K562 (cell line): ENCODE data around the gene KIT. TPM values are rescaled to one million over a fixed set of nuclear protein-coding genes. Genes with fewer than 3 reads are reported as not detected.

Experiments used
- ATAC-seq: fragments of 200-7000 bp; cut with Tn5 transposase; 3 replicates; pipeline ENCODE4 v1.9.1; 2020; ENCODE audit warnings: moderate library complexity
- BruUV-seq: library from RNA; stranded (reverse); fragments of 400-500 nt; replicated peaks from 2 replicates; lab custom pipeline; 2021; lab: Mats Ljungman, UMichigan
- CTCF ChIA-PET: fragments of 300-600 bp; formaldehyde crosslinking; extraction: SDS; loops from one replicate; lab custom pipeline; 2021; ENCODE audit warnings: low intra/inter-chr PET ratio; lab: Yijun Ruan, JAX
- POLR2A ChIA-PET: fragments of 300-600, 350-650 bp; sonication (Branson Sonifier 250); formaldehyde crosslinking; extraction: SDS; loops from one replicate; lab custom pipeline; 2021; ENCODE audit warnings: antibody characterized with exemption, inconsistent platforms; lab: Yijun Ruan, JAX
- DNase-seq, 4 experiments: peaks; one replicate each; pipeline versions ENCODE4 v3.0.0 to v3.0.0-alpha.2; 2011 to 2018; ENCODE audit warnings: low spot score in 3 of 4, mixed read lengths in 3 of 4; ENCODE audit errors: extremely low read depth in 1 of 4
- FAIRE-seq: peaks from 2 replicates; lab custom pipeline; 2011; peaks lifted over from hg19 to GRCh38; lab: Jason Lieb, UNC
- H2AFZ ChIP-seq: 2 replicates; pipeline ENCODE4 v1.6.0; 2011; ENCODE audit warnings: low read depth, low read length, control low read depth, inconsistent platforms
- H3K27ac ChIP-seq: fragments of 200-600 bp; 3 replicates; pipeline ENCODE4 v1.8.0; 2011; ENCODE audit warnings: low read depth, mild to moderate bottlenecking, control low read depth, inconsistent platforms, low read length, moderate library complexity, mixed read lengths; ENCODE audit errors: extremely low read depth
- H3K27me3 ChIP-seq, 2 experiments: fragments of 300-600 bp in 1 of 2; 2 replicates in 1 of 2; 3 replicates in 1 of 2; pipeline versions ENCODE4 v1.6.0 to v1.8.0; 2011; ENCODE audit warnings: inconsistent platforms in 2 of 2, low read length in 2 of 2, mild to moderate bottlenecking in 1 of 2, mixed read lengths in 1 of 2, moderate library complexity in 1 of 2; ENCODE audit not compliant: control insufficient read depth in 2 of 2, insufficient read depth in 2 of 2
- H3K36me3 ChIP-seq: fragments of 300-600 bp; 3 replicates; pipeline ENCODE4 v1.8.0; 2011; ENCODE audit warnings: mild to moderate bottlenecking, low read length, inconsistent platforms; ENCODE audit not compliant: control insufficient read depth, insufficient read depth
- H3K4me1 ChIP-seq, 2 experiments: fragments of 200-600 bp in 1 of 2; replicated peaks in 1 of 2; 2 replicates in 1 of 2; 3 replicates in 1 of 2; pipeline versions ENCODE4 v1.5.1 to v1.8.0; 2011; ENCODE audit warnings: inconsistent platforms in 2 of 2, low read length in 2 of 2, mild to moderate bottlenecking in 1 of 2, mixed read lengths in 1 of 2, moderate library complexity in 1 of 2; ENCODE audit not compliant: control insufficient read depth in 2 of 2, insufficient read depth in 2 of 2
- H3K4me2 ChIP-seq: 2 replicates; pipeline ENCODE4 v1.6.1; 2011; ENCODE audit warnings: low read length, control low read depth, inconsistent platforms, mixed read lengths; ENCODE audit not compliant: insufficient read depth
- H3K4me3 ChIP-seq: fragments of 200-600 bp; sonication (generic), shearing (Covaris generic); 2 replicates; pipeline ENCODE4 v1.5.1; 2016; ENCODE audit warnings: control low read depth, inconsistent platforms
- H3K79me2 ChIP-seq: fragments of 200-600 bp; 3 replicates; pipeline ENCODE4 v1.8.0; 2011; ENCODE audit warnings: low read length, inconsistent platforms; ENCODE audit not compliant: control insufficient read depth, insufficient read depth
- H3K9ac ChIP-seq, 2 experiments: 2 replicates each; pipeline versions ENCODE4 v1.6.0 to v1.6.1; 2011; ENCODE audit warnings: low read depth in 2 of 2, low read length in 2 of 2, control low read depth in 1 of 2, inconsistent platforms in 1 of 2, mild to moderate bottlenecking in 1 of 2, mixed read lengths in 1 of 2; ENCODE audit not compliant: insufficient read depth in 1 of 2
- H3K9me1 ChIP-seq: one replicate; pipeline ENCODE4 v1.6.0; 2011; ENCODE audit warnings: inconsistent platforms, mild to moderate bottlenecking, low read length, moderate library complexity; ENCODE audit not compliant: control insufficient read depth, insufficient read depth
- H3K9me3 ChIP-seq: replicated peaks from 2 replicates; pipeline ENCODE4 v1.5.1; 2011; ENCODE audit warnings: low read depth, low read length, inconsistent platforms; ENCODE audit not compliant: control insufficient read depth, insufficient read depth
- H4K20me1 ChIP-seq: replicated peaks from 2 replicates; pipeline ENCODE4 v1.6.1; 2011; ENCODE audit warnings: low read length, inconsistent platforms, mixed read lengths; ENCODE audit not compliant: control insufficient read depth, insufficient read depth
- CBX8 ChIP-seq: fragments of 200-600 bp; sonication (generic); IDR thresholded peaks from 2 replicates; pipeline ENCODE4 v1.6.1; 2012; ENCODE audit warnings: borderline replicate concordance, mixed run types, low read depth, mild to moderate bottlenecking, moderate library complexity, mixed read lengths, low read length, control low read depth, inconsistent platforms; ENCODE audit not compliant: poor library complexity, severe bottlenecking; ENCODE audit errors: extremely low read depth
- JUN ChIP-seq, 2 experiments: sonication (generic) in 1 of 2; formaldehyde crosslinking in 1 of 2; IDR thresholded peaks; 2 replicates each; pipeline versions ENCODE4 v1.6.1 to v1.8.0; 2012 to 2022; ENCODE audit warnings: borderline replicate concordance in 2 of 2, mild to moderate bottlenecking in 2 of 2, improper control_type of control experiment in 1 of 2, low read depth in 1 of 2, low read length in 1 of 2, missing genetic modification reagents in 1 of 2
- NCOR1 ChIP-seq: fragments of 450-650 bp; IDR thresholded peaks from 2 replicates; pipeline ENCODE4 v1.6.1; 2016; ENCODE audit warnings: mild to moderate bottlenecking, moderate library complexity
- ZBTB11 ChIP-seq, 3 experiments: fragments of 200-800 bp in 1 of 3; fragments of 250-450 bp in 1 of 3; fragments of 450-650 bp in 1 of 3; sonication (Bioruptor Pico) in 1 of 3; sonication (Bioruptor generic) in 1 of 3; formaldehyde crosslinking in 1 of 3; IDR thresholded peaks; 2 replicates each; pipeline versions ENCODE4 v1.6.1 to v1.8.0; 2016 to 2022; ENCODE audit warnings: mild to moderate bottlenecking in 2 of 3, missing genetic modification characterization in 2 of 3, missing compliant biosample characterization in 1 of 3, moderate library complexity in 1 of 3
- ZNF311 ChIP-seq: fragments of 250-450 bp; sonication (Bioruptor Pico); IDR thresholded peaks from 2 replicates; pipeline ENCODE4 v1.4.0; 2020; ENCODE audit warnings: mild to moderate bottlenecking, moderate library complexity
- ZNF398 ChIP-seq: fragments of 250-450 bp; sonication (Bioruptor Pico); IDR thresholded peaks from 2 replicates; pipeline ENCODE4 v1.8.0; 2021; ENCODE audit warnings: moderate library complexity, mild to moderate bottlenecking, inconsistent platforms
- WGBS: fragments of 100-300 bp; shearing (Covaris generic); methylation state at CpG from one replicate; pipeline ENCODE4 v1.1.6; 2016; ENCODE audit warnings: low coverage, mixed read lengths; ENCODE audit not compliant: insufficient coverage; ENCODE audit errors: missing lambda C conversion rate; 5-methylcytosine and 5-hydroxymethylcytosine counted together
- in situ Hi-C: fragments of 300-500 bp; cut with MboI; formaldehyde crosslinking; loops from 4 replicates; pipeline ENCODE4 v1.15.0; 2018; ENCODE audit warnings: inconsistent platforms, mixed read lengths
- intact Hi-C: fragments of 100-400 bp; cut with micrococcal nuclease; formaldehyde crosslinking; loops from 2 replicates; pipeline ENCODE4 v1.14.2; 2022
- polyA plus RNA-seq, 8 experiments: library from polyadenylated mRNA; depleted of rRNA in 4 of 8; stranded (reverse) in 5 of 8; unstranded in 3 of 8; fragments of >200 nt; fragmentation: Nextera tagmentation in 2 of 8; fragmentation: Illumina TruSeq in 1 of 8; extraction: Ambion mirVana in 2 of 8; extraction: Trizol in 1 of 8; gene quantifications; 2 replicates each; pipeline versions ENCODE4 v1.2.1 to v1.2.3, GENCODE V29; 2011 to 2014; ENCODE audit warnings: inconsistent platforms in 1 of 8, missing spikeins in 1 of 8
- total RNA-seq, 7 experiments: library from RNA; depleted of rRNA in 6 of 7; stranded (reverse); fragments of >200 nt in 6 of 7; fragmentation: Illumina TruSeq in 2 of 7; extraction: Trizol in 2 of 7; gene quantifications; 2 replicates each; pipeline versions ENCODE4 v1.2.1 to v1.2.3, GENCODE V29; 2011 to 2021; ENCODE audit warnings: low replicate concordance in 1 of 7

KIT gene
- total and polyA plus RNA-seq, 9 of the 15 experiments (the other 6 are each of a cell fraction or from before 2014, with no cell fraction given), result 0.27 to 5.6 (median 0.57) TPM

- no peaks in the 10 kb centered on the region for H3K9me1 ChIP-seq
- in situ Hi-C loops, result no loop called here
- CTCF ChIA-PET, result no interaction called here
These were observed 54.4 kb downstream of the KIT start for GRCh38 chr4:54712206-54712605.

More at GRCh38 chr4:54712206-54712605, 54.4 kb downstream of the KIT start:
- H2AFZ ChIP-seq, result no peak overlapping the region
- TF ChIP-seq JUN (IDR thresholded peaks at IDR 0.05; ENCODE audit: borderline replicate concordance, low read depth, low read length) (no peak), JUN (CRISPR knock-in tag; IDR thresholded peaks at IDR 0.05; ENCODE audit: borderline replicate concordance) (no peak), ZNF398 (CRISPR knock-in tag) (no peak), NCOR1 (no peak), ZBTB11 (CRISPR knock-in tag; IDR thresholded peaks at IDR 0.05) (no peak), CBX8 (no peak), ZNF311 (CRISPR knock-in tag) (no peak)
- H3K27ac ChIP-seq, result no peak overlapping the region
- no peaks in the 10 kb centered on the region for H3K36me3 ChIP-seq
- no peak for FAIRE-seq
- peaks cover 4 to 11% of the 10 kb centered on the region in 2 experiments; a peak in 4 of 5 replicates for H3K27me3 ChIP-seq
- no peak overlapping the region for H3K4me3 ChIP-seq
- H3K79me2 ChIP-seq, result no peaks in the 10 kb centered on the region
- intact Hi-C loops, result no loop called here
- H3K9me3 ChIP-seq, result no peaks in the 10 kb centered on the region
- no peak for ATAC-seq
- POLR2A ChIA-PET, result interaction anchor here (0.6 kb wide), 1 partner anchor 616 kb away, joined by 3 read pairs; no protein-coding TSS in a partner anchor
- H3K9ac ChIP-seq, result no peak overlapping the region
- H3K4me1 ChIP-seq, result no peaks in the 10 kb centered on the region
- no TSS peak for BruUV-seq
- DNase-seq, result no peak
- WGBS, result 0% methylated on average over 2 of the region's 2 CpGs
- no peaks in the 10 kb centered on the region for H4K20me1 ChIP-seq
- H3K4me2 ChIP-seq, result no peak overlapping the region
